IPS DF 19.7 (cell line): ENCODE data around the gene SGCG.
"Not testable (repeated sequence)": the region's sequence is repeated elsewhere in the genome, so short reads cannot be mapped to it uniquely, and the experiment has no call there.

Experiments
- DNase-seq: peaks from one replicate; pipeline ENCODE4 v3.0.0-alpha.2; 2013; ENCODE audit warnings: low read depth, low spot score

SGCG gene, protein sequence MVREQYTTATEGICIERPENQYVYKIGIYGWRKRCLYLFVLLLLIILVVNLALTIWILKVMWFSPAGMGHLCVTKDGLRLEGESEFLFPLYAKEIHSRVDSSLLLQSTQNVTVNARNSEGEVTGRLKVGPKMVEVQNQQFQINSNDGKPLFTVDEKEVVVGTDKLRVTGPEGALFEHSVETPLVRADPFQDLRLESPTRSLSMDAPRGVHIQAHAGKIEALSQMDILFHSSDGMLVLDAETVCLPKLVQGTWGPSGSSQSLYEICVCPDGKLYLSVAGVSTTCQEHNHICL

DNA sequence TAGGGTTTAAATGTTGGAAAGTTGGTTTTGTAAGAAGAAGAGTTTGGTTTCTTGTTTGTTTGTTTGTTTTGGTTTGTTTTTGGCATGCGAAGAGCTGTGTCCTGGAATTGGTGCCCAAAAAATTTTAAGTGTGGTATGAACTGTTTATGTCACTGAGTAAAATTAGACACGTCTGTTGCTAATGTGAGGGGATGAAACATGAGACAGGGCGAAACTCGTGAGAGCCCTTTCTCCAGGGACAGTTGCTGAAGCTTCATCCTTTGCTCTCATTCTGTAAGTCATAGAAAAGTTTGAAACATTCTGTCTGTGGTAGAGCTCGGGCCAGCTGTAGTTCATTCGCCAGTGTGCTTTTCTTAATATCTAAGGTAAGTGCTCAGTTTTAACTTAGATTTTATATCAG, at the start of gene SGCG:
Gene SGCG (plus strand): TSS at position 269 of the 400 bp plus-strand sequence. CDS start 22,716 bp downstream, outside the sequence.
- no peak for DNase-seq

DNA sequence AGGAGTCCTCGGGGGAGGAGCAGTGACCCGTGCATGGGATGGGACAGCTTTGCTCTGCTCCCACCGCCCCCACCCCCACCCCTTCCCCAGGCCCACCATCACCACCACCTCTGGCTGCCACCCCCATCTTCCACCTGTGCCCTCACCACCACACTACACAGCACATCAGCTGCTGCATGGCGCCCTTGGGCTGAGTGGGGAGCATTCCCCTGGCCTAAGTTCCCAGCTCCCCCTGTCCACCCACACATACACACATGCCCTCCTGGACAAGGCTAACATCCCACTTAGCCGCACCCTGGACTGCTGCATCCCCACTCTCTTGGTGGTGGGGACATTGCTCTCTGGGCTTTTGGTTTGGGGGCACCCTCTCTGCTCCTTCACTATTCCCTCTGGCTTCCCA, 46.2 kb upstream of the SGCG start:
- no peak for DNase-seq

DNA sequence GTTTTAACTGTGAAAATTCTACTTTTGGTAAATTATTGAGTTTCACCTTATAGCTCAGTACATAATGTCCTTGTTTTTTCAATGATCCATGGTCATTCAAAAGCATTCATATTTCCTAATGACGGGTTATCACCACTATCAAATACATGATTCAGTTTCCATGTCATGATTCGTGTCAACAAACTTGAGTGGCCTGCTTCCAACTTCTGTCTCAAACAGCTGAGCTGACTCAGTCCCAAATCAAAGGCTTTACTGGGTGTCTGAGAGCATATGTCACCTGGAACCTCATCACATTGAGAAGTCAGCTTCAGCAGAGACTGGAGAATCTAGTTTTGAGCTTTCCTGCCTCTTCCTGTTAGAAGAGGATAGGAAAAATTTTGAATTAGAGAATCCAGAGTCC, 40.3 kb upstream of the SGCG start:
- DNase-seq, result no peak

DNA sequence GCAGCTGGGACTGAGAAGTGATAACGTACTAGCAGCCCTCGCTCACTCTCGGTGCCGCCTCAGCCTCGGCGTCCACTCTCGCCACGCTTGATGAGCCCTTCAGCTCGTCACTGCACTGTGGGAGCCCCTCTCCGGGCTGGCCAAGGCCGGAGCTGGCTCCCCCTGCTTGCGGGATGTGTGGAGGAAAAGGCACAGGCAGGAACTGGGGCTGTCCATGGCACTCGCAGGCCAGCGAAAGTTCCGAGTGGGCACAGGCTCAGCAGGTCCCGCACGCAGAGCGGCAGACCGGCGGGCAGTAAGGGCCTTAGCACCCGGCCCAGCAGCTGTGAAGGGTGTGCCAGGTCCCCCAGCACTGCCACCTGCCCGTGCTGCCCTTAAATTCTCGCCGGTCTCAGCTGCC, 38.8 kb upstream of the SGCG start:
- DNase-seq, result no peak

DNA sequence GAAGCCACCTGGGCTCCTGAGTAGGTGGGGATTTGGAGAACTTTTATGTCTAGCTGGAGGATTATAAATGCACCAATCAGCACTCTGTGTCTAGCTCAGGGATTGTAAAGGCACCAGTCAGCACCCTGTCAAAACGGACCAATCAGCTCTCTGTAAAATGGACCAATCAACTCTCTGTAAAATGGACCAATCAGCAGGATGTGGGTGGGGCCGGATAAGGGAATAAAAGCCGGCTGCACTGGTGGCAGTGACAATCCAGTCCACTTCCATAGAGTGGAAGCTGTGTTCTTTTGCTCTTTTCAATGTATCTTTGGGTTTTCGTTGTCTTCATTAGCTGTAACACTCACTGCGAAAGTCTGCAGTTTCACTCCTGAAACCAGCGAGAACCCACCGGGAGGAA, 38.2 kb upstream of the SGCG start:
- not testable (repeated sequence) for DNase-seq

DNA sequence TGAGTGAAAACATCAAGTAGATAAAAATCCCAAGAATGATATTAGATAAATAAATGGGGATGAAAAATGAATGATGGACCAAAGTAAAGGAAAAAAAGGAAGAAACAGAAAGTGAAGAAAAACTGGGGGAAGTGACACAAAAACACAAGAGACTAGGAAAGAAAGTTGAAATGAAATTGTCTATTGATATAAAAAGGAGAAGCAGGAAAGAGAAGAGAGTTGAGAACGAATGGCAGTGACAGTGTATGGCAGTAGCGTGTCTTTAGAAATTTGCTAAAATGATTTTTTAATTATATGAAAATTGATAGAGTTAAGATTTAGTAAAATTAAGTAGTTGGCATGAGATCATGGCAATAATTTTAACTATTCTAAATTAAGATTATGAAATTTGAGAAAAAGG, 36.3 kb upstream of the SGCG start:
- no peak for DNase-seq

DNA sequence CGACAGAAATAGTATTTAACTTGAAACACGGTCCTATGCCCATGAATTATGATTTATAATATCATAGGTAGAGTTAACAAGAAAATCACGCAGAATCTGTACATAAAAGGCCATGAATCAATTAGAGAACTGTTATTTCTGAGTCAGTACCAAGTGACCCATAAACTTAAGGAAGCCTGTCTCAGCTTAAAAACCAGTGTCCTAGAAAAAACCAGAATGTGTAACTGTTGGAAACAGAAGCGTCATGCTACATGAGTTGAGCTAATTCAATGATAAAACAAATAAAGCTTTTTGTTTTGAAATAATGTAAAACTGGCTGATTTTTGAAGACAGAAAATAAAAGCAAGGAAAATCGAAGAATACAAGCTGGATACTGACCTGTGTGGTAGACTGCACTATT, 34.8 kb upstream of the SGCG start:
- no peak for DNase-seq

DNA sequence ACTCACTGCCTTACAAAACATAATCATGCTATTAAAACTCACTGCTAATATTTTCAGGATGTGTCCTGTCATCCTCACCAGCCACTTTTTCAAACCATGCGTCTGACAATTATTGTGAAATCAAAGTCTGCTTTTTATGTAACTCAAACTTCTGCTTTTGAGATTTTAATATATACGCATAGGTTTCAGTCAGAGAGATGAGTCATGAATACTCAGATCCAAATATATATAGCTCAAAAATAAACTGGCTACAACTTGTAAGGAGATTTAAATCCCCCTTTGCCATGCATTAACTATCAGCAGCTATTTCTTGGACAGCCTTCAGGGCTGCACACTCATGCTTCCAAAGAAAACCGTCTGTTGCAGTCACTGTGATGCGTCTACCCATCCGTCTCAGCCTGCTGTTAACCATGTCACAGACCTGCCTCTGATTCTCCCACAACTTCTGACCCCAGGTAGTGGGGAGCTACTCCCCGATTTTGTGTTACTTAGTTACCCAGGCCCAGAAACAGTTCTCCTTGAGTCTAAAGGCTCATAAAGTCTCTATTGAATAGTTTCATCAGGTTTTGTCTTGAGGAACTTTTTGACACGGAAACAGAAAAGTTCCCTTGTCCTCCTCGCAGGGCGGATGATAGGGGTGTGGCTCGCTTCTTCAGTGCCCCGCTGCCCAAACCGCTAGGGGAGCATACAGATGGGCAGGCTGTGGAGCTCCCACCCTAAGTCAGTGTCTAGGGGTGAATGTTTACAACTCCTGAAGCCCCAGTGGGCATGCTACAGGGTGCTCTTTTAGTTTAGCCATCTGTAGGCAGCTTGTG, 33.8 kb upstream of the SGCG start:
- no peak for DNase-seq

DNA sequence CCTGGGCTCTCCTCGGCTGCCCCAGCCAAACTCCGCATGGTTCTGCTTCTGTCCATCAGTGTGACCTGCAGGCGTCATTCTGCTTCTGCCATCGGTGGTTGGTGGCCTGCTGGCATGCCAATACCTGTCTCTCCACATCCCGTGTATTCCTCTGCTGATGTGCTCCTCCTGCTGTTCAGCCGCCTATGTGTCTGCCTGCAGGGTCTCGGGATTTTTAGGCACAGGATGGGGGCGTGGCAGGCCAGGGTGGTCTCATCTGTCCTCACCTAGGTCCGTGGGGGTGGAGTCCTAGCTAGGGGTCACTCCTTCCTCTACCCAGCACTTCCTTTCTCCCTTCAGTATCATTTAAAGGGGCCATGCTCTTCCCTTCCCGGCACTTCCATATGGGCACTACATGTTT, 33.0 kb upstream of the SGCG start:
- DNase-seq, result no peak

DNA sequence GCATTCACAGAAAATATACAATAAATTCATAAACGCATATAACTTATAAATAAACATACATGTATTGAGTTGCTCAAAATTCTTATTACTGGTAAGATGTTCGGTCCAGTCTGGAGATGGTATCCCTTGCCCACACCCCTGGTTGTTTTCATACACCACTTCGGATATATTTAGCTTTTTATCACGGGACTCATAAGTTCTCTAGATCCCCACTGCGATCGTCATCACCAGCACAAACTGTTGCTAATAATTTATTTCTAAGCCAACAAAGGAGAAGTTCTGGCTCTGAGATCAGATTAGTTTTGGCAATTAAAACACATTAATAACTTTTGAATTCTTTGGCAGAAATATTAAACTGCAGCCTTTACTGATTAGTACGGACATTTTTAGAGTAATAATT, 23.0 kb upstream of the SGCG start:
- DNase-seq, result no peak

DNA sequence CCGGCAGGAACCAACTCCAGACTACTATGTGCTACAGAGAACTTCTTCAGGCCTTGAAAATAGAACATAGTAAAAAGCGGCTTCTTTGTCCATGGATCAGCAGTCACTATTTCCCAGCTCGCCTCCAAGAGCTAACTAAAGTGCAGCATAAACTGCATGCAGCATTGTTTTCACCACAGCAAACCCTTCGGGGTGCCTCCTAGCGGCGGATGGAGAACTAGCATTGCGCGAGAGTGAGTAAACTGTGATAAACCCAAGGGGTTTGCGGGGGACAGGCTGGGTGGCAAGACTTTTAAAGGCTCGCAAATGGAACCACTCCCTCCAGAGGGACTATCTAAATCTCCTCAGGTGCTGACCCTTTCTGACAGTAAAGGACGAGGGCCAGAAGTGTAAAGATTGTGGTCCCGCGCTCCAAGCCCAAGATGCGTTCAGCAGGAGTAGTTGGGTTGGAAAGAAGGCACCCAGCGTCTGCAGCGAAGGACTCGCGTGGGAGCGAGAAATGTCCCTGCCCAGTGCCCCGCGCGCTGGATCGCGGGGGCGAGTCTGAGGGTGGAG, 21.5 kb upstream of the SGCG start:
- no peak for DNase-seq

DNA sequence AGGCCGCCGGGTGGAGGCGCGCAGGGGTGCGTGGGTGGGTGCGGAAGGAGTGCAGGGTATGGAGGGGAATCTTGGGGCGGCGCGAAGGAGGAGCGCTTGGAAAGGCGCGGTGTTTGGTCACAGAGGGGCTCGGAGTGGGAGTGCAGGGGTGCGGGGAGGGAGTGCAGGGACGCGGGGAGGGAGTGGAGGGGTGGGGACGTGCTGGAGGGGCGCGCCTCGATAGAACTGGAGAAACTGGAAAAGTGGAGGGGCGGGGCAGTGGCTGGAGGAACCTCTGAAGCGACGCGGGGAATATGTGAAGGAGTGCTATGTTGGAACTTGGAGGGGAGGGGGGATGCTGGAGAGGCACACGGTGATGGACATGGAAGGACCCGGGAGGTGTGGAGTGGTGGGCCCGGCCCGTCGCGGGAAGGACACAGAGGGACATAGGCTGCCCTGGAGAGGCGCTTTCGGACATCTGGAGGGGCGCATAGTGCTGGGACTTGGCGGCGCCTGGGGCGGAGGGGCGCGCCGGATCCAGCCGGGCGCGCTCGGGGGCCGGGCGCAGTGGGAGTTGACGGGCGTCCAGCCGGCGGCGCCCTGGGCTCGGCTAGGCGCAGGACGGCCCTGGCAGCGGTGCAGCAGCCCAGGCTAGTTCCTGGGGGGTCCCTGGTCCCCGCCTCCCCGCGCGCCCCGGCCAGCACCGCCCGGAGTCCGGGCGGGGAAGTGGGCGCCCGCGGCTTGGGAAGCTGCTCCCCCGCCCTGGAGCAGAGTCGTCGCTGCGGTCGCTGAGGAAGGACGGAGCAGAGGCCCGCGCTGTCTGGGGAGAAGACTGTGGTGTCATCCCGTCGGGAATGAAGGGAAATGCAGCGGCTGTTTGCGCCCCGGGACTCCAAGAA, 20.8 kb upstream of the SGCG start:
- DNase-seq, result no peak

DNA sequence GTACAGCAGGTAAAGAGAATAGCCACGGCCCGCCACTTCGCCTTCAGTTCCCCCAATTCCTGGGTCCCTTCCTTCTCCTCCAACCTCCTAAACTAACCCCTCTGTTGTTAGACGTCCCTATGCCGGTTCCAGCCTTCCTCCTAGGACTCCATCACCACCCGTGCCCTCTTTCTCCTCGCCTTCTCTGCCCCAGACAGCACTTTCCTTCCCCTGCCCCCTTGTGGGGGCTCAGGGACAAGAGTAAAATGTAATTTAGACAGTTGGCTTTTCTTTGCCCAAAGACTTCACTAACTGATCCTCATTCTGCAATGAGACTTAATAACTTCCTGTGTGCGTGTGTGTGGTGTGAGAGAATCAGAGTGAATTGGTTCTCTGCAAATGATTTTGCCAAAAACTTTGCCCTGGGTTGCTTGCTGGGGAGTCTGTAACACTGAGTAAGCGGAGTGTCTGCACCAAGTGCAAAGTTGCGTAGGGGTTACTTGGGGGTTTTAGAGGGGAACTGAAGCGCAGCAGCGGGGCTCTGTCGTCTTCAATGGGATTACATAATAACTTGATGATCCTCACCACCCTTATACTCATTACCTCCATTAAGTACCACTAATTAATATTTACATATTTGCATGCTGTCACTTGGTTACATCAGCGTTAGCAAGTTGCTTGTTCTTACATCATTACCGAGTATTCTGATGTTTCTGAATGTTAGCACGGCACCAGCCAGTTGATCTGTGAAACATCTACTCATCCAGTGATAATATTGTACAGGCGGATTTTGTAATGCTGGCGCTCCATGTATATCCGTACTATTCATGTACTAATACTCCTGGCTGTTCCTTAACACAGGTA, 19.9 kb upstream of the SGCG start:
- DNase-seq, result no peak

DNA sequence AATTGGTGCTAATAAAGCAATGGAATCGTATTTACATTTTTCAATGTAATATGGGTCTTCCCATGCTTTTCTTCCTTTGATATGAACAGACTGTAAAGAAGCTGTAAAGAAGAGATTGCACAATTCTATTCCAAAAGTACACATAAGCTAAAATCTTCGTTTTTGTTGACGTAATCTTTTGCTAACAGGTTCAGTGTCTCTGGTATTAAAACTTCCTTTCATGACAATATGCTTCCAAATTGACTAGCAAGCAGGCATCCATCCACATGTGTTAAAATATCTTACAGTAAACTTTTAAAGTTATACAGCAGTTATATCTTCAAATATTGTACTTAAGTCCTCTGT, 19.3 kb upstream of the SGCG start:
- no peak for DNase-seq

DNA sequence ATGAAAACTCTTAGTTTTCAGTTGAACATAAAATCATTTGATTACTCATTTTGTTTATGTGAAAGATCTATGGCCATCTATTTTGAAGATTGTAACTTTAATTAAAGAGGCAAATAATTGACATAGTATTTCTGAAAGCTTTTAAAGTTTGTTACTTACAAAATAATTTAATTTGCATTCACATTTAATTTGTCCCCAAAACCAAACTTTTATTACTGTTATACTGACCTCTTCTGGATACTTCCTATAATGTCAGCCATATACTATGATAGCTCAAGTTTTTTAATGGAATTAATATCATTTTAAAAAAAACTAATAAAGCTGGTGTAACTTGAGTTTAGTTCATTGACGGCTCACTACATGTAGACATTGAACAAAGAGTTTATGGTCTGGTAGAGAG, 4.9 kb upstream of the SGCG start:
- DNase-seq, result no peak

DNA sequence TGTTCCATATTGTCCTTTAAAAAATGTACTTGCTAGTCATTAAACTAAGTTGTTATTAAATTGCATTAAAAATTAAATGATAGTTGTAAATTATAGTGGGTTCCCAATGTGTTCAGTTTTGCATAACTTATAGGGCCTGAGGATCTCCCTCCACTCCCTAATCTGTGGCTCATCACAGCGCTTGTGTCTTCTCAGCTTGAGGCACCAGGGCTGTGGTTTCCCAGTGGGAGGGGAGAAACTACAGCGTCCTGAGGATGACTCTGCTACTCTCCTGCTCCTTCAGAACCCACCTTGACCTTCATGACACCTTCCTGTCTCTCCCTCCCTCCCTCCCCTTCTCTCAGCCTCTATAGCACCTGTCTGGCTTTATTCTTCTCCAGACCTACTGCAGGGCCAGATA, 1.4 kb downstream of the SGCG start:
- no peak for DNase-seq

DNA sequence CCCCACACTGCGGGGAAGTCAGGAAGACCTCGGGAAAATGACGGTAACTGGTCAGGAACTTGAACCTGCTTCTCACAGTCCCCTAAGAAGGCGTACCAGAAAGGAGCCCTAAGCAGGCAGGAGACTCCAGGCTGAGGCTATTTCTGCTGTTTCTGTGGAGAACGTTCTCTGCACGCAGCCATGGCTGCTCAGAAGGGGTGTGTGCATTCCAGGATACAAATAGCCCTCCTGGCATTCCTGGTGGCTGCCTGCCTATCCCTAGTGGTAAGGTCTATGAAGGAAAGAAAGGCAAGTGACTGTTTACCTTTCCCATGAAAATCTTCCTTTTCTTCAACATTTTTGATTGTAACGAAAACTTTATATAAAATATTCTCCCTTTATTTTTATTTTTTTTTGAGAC, 2.5 kb downstream of the SGCG start:
- no peak for DNase-seq

DNA sequence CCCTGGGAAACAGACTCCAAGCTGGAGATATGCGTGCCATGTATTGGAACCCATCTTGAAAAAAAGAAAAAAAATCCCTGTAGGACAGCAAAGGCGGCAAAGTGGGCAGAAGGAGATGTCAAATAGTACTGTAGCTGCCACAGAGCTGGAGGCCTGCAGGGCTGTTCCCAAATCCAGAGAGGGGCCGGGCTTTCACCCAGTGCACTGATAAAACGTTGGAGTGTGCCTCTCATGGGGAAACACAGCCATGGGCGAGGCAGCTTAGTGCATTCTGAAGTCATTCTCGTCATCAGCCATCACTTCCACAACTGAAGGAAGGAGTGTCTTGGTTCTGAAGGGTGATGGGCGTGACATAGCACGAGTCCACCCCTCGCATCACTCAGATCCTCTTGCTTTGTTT, 4.8 kb downstream of the SGCG start:
- no peak for DNase-seq

DNA sequence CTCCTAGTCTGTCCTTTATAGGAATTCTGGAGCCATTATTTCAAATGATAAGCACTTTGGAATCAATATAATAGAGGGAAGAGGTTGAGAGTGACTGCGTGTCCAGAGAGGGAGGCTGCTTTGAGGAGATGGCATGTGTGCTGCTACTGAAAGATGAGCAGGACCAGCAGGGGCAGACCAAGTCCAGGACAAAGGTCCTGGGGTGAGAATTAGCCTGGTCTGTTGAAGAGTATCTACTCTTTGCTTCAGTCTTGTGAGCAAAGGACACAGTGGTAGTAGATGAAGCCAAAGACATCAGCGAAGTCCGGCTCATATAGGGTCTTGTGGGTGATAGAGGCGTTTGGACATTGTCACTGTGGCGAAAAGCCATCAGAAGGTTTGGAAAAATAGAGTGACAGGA, 21.1 kb downstream of the SGCG start:
- no peak for DNase-seq

DNA sequence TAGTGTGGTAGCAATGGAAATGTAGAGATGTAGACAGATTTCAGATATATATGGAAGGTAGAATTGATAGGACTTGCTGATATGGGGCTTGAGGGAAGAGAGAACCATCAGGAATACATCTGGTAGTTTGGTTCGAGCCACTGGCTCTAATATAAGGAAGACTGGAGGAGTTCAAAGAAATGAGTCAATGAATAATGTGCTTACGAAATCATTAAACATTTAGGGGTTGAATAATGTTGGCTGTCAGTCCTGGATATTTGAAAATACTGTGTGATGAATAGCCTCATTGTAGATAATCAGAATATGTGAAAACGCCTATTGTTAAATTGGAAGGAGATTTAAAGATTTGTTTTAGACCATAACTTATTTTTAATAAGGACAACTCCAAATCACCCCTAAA, 21.6 kb downstream of the SGCG start:
- DNase-seq, result no peak

DNA sequence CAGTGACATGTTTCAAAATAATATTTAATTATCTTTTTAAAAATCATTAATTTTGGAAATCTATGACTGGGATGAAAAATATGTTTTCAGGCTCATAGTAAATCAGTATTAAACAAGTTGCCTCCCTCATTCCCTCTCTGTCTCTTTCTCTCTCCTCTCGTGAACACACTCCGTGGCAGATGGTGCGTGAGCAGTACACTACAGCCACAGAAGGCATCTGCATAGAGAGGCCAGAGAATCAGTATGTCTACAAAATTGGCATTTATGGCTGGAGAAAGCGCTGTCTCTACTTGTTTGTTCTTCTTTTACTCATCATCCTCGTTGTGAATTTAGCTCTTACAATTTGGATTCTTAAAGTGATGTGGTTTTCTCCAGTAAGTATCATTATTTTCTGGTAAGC, 22.7 kb downstream of the SGCG start:
- no peak for DNase-seq
